Trophoblast cell (in vitro differentiated cells and primary cell): ENCODE measurements around the gene EGFL8.

Source experiments
- DNase-seq, 2 donors: peaks; one replicate each; pipeline ENCODE4 v3.0.0-alpha.2; 2016
- H2AFZ ChIP-seq: 2 replicates; pipeline ENCODE4 v1.6.1; 2013; ENCODE audit warnings: low read length, moderate library complexity, mild to moderate bottlenecking; ENCODE audit not compliant: insufficient read depth, poor library complexity
- H2AK5ac ChIP-seq: 2 replicates; pipeline ENCODE4 v1.6.1; 2013; ENCODE audit warnings: mild to moderate bottlenecking, low read length
- H2BK120ac ChIP-seq: 2 replicates; pipeline ENCODE4 v1.6.1; 2013; ENCODE audit warnings: low read length, mild to moderate bottlenecking, moderate library complexity; ENCODE audit not compliant: insufficient read depth, poor library complexity
- H2BK12ac ChIP-seq: 2 replicates; pipeline ENCODE4 v1.6.1; 2013; ENCODE audit warnings: mild to moderate bottlenecking, low read length, moderate library complexity
- H2BK5ac ChIP-seq: 2 replicates; pipeline ENCODE4 v1.6.1; 2013; ENCODE audit warnings: low read length, low read depth, moderate library complexity, mild to moderate bottlenecking; ENCODE audit not compliant: poor library complexity
- H3K14ac ChIP-seq: 2 replicates; pipeline ENCODE4 v1.6.1; 2013; ENCODE audit warnings: mild to moderate bottlenecking, low read length
- H3K18ac ChIP-seq: 2 replicates; pipeline ENCODE4 v1.6.1; 2013; ENCODE audit warnings: mild to moderate bottlenecking, low read length
- H3K23ac ChIP-seq: 2 replicates; pipeline ENCODE4 v1.6.1; 2013; ENCODE audit warnings: low read length
- H3K27ac ChIP-seq: 2 replicates; pipeline ENCODE4 v1.5.1; 2013; ENCODE audit warnings: low read depth, mild to moderate bottlenecking, inconsistent platforms, low read length, moderate library complexity
- H3K27me3 ChIP-seq: 2 replicates; pipeline ENCODE4 v1.6.1; 2013; ENCODE audit warnings: inconsistent platforms, mild to moderate bottlenecking, low read length, moderate library complexity; ENCODE audit not compliant: insufficient read depth
- H3K36me3 ChIP-seq, 2 experiments: 1 replicate in 1 of 2; 2 replicates in 1 of 2; pipeline ENCODE4 v1.6.1; 2013; ENCODE audit warnings: low read length in 2 of 2, mild to moderate bottlenecking in 2 of 2, moderate library complexity in 1 of 2; ENCODE audit not compliant: insufficient read depth in 2 of 2, control insufficient read depth in 1 of 2
- H3K4ac ChIP-seq: 2 replicates; pipeline ENCODE4 v1.6.1; 2013; ENCODE audit warnings: low read depth, mild to moderate bottlenecking, low read length, moderate library complexity
- H3K4me1 ChIP-seq, 2 experiments: 1 replicate in 1 of 2; 2 replicates in 1 of 2; pipeline ENCODE4 v1.6.1; 2013; ENCODE audit warnings: low read length in 2 of 2, mild to moderate bottlenecking in 2 of 2, moderate library complexity in 1 of 2; ENCODE audit not compliant: insufficient read depth in 2 of 2, control insufficient read depth in 1 of 2
- H3K4me2 ChIP-seq: 2 replicates; pipeline ENCODE4 v1.6.1; 2013; ENCODE audit warnings: inconsistent platforms, mild to moderate bottlenecking, low read length, moderate library complexity
- H3K4me3 ChIP-seq: 2 replicates; pipeline ENCODE4 v1.5.1; 2013; ENCODE audit warnings: mild to moderate bottlenecking, low read depth, low read length, inconsistent platforms
- H3K79me1 ChIP-seq: one replicate; pipeline ENCODE4 v1.6.1; 2013; ENCODE audit warnings: low read length
- H3K79me2 ChIP-seq: 2 replicates; pipeline ENCODE4 v1.6.1; 2013; ENCODE audit warnings: low read length, mild to moderate bottlenecking; ENCODE audit not compliant: control insufficient read depth, insufficient read depth, poor library complexity
- H3K9ac ChIP-seq: 2 replicates; pipeline ENCODE4 v1.6.1; 2013; ENCODE audit warnings: mild to moderate bottlenecking, low read length
- H3K9me3 ChIP-seq: 2 replicates; pipeline ENCODE4 v1.6.1; 2013; ENCODE audit warnings: low read depth, mild to moderate bottlenecking, control low read depth, inconsistent platforms, low read length; ENCODE audit not compliant: insufficient read depth
- H4K12ac ChIP-seq: 2 replicates; pipeline ENCODE4 v1.6.1; 2013; ENCODE audit warnings: low read depth, mild to moderate bottlenecking, low read length, moderate library complexity
- H4K8ac ChIP-seq: 2 replicates; pipeline ENCODE4 v1.6.1; 2013; ENCODE audit warnings: low read depth, mild to moderate bottlenecking, low read length, moderate library complexity
- H4K91ac ChIP-seq: one replicate; pipeline ENCODE4 v1.6.1; 2013; ENCODE audit warnings: low read depth, mild to moderate bottlenecking, low read length, moderate library complexity
- WGBS: extraction: QIAGEN DNeasy Blood & Tissue Kit; methylation state at CpG from one replicate; pipeline ENCODE4 v1.1.7; 2013; ENCODE audit warnings: missing lambda C conversion rate; ENCODE audit not compliant: insufficient read length, insufficient coverage; ENCODE audit errors: extremely low coverage; 5-methylcytosine and 5-hydroxymethylcytosine counted together

EGFL8 gene

DNA sequence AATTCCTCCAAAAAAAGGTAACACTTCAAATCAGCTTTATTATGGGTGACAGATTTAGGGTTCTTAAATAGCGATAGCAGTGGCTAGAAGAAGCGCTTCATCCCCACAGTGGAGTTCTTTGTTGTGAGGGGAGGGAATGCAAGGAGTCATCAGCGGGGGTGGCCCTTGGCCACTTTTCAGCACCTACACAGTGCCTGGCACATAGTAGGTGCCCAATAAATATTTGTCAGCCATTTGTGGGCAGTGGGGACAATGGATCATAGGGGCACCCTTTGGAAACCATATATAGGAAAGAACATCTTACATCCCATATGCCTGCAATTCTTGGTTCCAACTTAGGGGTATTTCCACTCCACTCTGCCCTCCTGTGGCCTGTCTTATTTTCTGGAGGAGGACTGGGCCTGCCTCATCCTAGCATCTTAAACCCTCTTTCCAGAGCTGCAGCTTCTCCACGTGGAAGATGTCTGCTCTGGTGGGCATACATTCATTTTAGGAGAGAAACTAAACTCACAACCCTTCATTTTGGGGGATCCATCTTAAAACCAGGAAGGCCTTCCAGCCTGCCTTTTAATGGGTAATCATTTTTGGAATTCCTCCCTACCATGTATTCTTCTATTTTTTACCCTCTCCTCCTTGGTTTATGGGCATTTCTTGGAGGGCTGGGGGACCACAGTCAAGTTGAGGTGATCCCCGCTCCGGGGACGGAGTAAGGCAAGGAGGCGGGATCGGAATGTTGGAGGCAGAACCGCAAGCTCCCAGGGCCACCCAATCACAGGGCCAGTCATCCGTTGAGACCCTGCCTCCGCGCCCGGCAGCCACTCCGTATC is 30.6 kb downstream of the EGFL8 start:
- Histone ChIP-seq H3K27ac (peak overlapping the region; percentile 75), H2AK5ac (no peak overlapping the region), H4K8ac (peak overlapping the region; percentile 55), H2BK5ac (peak overlapping the region; percentile 52), H3K36me3 (no peaks in the 10 kb centered on the region), H3K4ac (peak overlapping the region; percentile 19), H3K9me3 (no peaks in the 10 kb centered on the region), H4K12ac (peak overlapping the region; percentile 34), H4K91ac (peak overlapping the region; percentile 41), H3K4me3 (no peak overlapping the region), H2BK120ac (no peak overlapping the region), H2BK12ac (peak overlapping the region; percentile 35), H3K18ac (peak overlapping the region; percentile 19), H3K4me1 (peaks cover 17 to 21% of the 10 kb centered on the region in 2 experiments), H3K79me1 (peaks cover 24% of the 10 kb centered on the region), H3K23ac (no peak overlapping the region), H3K14ac (peak overlapping the region; percentile 24), H3K27me3 (no peaks in the 10 kb centered on the region), H3K4me2 (peak overlapping the region; percentile 68), H3K9ac (peak overlapping the region; percentile 68), H3K79me2 (peaks cover 6% of the 10 kb centered on the region), H2AFZ (peak overlapping the region; percentile 15)
- peak; percentile 55 to 82 for DNase-seq
- WGBS: no CpG with 5 or more reads among the region's 15 CpGs

- Histone ChIP-seq H3K14ac (no peak overlapping the region), H2AK5ac (no peak overlapping the region), H4K12ac (no peak overlapping the region), H3K79me1 (peaks cover 20% of the 10 kb centered on the region), H3K36me3 (no peaks in the 10 kb centered on the region), H4K8ac (no peak overlapping the region), H3K18ac (no peak overlapping the region), H3K4ac (no peak overlapping the region), H3K9me3 (no peaks in the 10 kb centered on the region), H2BK5ac (no peak overlapping the region), H3K4me1 (peaks cover 17 to 21% of the 10 kb centered on the region in 2 experiments), H3K27ac (peak overlapping the region; percentile 97), H3K79me2 (peaks cover 4% of the 10 kb centered on the region), H2BK12ac (no peak overlapping the region), H2BK120ac (no peak overlapping the region), H2AFZ (no peak overlapping the region), H3K9ac (no peak overlapping the region), H3K23ac (no peak overlapping the region), H4K91ac (no peak overlapping the region), H3K4me2 (peak overlapping the region; percentile 84), H3K27me3 (no peaks in the 10 kb centered on the region), H3K4me3 (no peak overlapping the region)
- WGBS: no CpG with 5 or more reads among the region's 25 CpGs
- DNase-seq: peak; percentile 100
Measured at GRCh38 chr6:32195652-32195901, 31.2 kb downstream of the EGFL8 start.

- Histone ChIP-seq H3K9me3 (no peaks in the 10 kb centered on the region), H3K4me2 (peak overlapping the region; percentile 84), H4K8ac (peak overlapping the region; percentile 77), H3K27me3 (no peaks in the 10 kb centered on the region), H3K79me1 (peaks cover 20% of the 10 kb centered on the region), H3K4ac (peak overlapping the region; percentile 17), H4K12ac (peak overlapping the region; percentile 85), H3K27ac (peak overlapping the region; percentile 97), H4K91ac (peak overlapping the region; percentile 94), H3K4me3 (peak overlapping the region; percentile 78), H3K4me1 (peaks cover 15 to 17% of the 10 kb centered on the region in 2 experiments), H2BK120ac (peak overlapping the region; percentile 47), H3K18ac (peak overlapping the region; percentile 60), H3K9ac (peak overlapping the region; percentile 91), H3K14ac (peak overlapping the region; percentile 62), H2BK12ac (no peak overlapping the region), H3K79me2 (peaks cover 4% of the 10 kb centered on the region), H2BK5ac (peak overlapping the region; percentile 67), H3K36me3 (no peaks in the 10 kb centered on the region), H3K23ac (no peak overlapping the region), H2AK5ac (peak overlapping the region; percentile 1), H2AFZ (peak overlapping the region; percentile 77)
- DNase-seq: no peak
- no CpG with 5 or more reads among the region's 58 CpGs for WGBS
Measured at GRCh38 chr6:32195902-32196681, 31.7 kb downstream of the EGFL8 start.

GRCh38 chr6:32196682-32197616 is 32.6 kb downstream of the EGFL8 start:
- H3K27me3 ChIP-seq: no peaks in the 10 kb centered on the region
- H2AK5ac ChIP-seq: peak overlapping the region; percentile 27
- peak overlapping the region; percentile 77 for H2AFZ ChIP-seq
- peak in 1 of 2 donors; percentile 21 for DNase-seq
- H4K8ac ChIP-seq: peak overlapping the region; percentile 77
- H2BK120ac ChIP-seq: no peak overlapping the region
- peak overlapping the region; percentile 62 for H3K14ac ChIP-seq
- no peaks in the 10 kb centered on the region for H3K9me3 ChIP-seq
- H3K36me3 ChIP-seq: no peaks in the 10 kb centered on the region
- H4K12ac ChIP-seq: peak overlapping the region; percentile 5
- H3K4me2 ChIP-seq: peak overlapping the region; percentile 84
- no peak overlapping the region for H3K23ac ChIP-seq
- H3K79me1 ChIP-seq: peaks cover 20% of the 10 kb centered on the region
- peak overlapping the region; percentile 2 for H3K4ac ChIP-seq
- no peak overlapping the region for H2BK5ac ChIP-seq
- H3K79me2 ChIP-seq: peaks cover 4% of the 10 kb centered on the region
- WGBS: 100% methylated on average over 2 of the region's 28 CpGs
- H3K18ac ChIP-seq: no peak overlapping the region
- peak overlapping the region; percentile 97 for H3K27ac ChIP-seq
- peaks cover 14 to 17% of the 10 kb centered on the region in 2 experiments for H3K4me1 ChIP-seq
- H3K9ac ChIP-seq: no peak overlapping the region
- peak overlapping the region; percentile 78 for H3K4me3 ChIP-seq
- peak overlapping the region; percentile 35 for H2BK12ac ChIP-seq
- H4K91ac ChIP-seq: peak overlapping the region; percentile 94
